ENCODE results near the gene LCE4A.
A peak's percentile ranks its signal among the peaks of the same experiment; 100 is the strongest.

LCE4A gene

DNA sequence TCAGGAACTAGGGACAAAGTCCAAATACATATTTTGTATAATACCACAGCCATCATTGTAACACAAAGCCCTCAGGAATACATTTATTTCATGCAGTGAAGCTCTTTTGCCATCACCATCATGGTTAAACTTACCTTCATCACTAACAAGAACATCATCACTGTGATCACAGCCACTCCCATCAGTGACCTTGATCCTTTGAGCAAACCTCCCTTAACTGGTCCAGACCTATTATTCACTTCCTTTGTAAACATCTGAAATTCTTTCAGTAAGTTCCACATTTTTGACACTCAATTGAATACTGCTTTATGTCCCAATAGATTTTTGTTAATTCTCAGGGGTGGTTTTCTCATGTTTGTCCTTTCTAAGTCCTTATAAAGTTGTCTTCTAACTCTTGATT is 33.7 kb downstream of the LCE4A start:
- TF ChIP-seq CTCF (IDR thresholded peaks at IDR 0.05; ENCODE audit: insufficient read depth, low read length, missing control alignments), result no peak
- CTCF ChIA-PET, result interaction anchor here (1.3 kb wide), 1 partner anchor 36 kb away, joined by 3 read pairs; no protein-coding TSS in a partner anchor

DNA sequence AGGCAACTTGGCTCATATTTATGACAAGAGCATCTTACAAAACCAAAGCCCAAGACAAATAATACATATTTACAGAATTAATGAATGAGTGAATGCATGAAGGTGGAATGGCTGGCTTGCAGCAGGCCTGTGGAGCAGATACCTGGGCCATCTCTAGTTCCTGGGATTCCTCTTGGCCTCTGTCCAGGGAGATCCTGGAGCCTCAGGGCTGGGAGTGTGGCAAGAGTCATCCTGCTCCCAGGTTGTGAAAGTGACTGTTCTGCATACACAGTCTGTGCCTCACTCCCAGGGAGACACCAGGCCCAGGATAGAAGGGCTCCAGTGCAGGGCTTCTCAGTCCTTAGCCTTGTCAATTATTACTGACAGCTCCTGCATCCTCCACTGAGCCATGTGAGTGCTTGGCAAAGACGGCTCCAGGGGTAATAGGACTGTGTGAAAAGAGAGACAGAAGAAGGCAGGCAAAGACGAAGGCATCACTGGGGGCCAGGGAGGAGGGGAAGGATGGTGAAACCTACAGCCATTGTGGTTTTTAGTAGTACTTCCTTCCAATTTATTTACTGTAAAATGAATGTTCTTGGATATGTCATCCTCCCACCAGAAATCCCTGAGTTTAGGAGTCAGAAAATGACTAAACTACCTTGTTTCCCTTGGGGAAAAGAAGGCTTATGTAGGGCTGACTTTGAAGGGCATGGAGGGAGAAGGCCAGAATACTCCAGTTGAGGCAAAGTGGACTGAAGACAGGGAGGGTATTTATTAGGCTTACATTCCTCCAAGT is 35.6 kb downstream of the LCE4A start:
- no peak for DNase-seq (ENCODE audit: low read depth, low spot score)

More for the DNA sequence above, 33.7 kb downstream of the LCE4A start:
- H3K4me3 ChIP-seq (ENCODE audit: low read depth, low read length), result no peak overlapping the region
- POLR2A ChIA-PET, result no interaction called here
- DNase-seq (ENCODE audit: low read depth, low spot score), result no peak

GRCh38 chr1:152745289-152745704 is 37.3 kb downstream of the LCE4A start:
- no peak for TF ChIP-seq CTCF (IDR thresholded peaks at IDR 0.05; ENCODE audit: insufficient read depth, low read length, missing control alignments)
- no peak for DNase-seq (ENCODE audit: low read depth, low spot score)

More for the DNA sequence above, 35.6 kb downstream of the LCE4A start:
- ChIA-PET CTCF (no interaction called here), POLR2A (no interaction called here)
- no peak for TF ChIP-seq CTCF (IDR thresholded peaks at IDR 0.05; ENCODE audit: insufficient read depth, low read length, missing control alignments)
- H3K4me3 ChIP-seq (ENCODE audit: low read depth, low read length), result no peak overlapping the region

DNA sequence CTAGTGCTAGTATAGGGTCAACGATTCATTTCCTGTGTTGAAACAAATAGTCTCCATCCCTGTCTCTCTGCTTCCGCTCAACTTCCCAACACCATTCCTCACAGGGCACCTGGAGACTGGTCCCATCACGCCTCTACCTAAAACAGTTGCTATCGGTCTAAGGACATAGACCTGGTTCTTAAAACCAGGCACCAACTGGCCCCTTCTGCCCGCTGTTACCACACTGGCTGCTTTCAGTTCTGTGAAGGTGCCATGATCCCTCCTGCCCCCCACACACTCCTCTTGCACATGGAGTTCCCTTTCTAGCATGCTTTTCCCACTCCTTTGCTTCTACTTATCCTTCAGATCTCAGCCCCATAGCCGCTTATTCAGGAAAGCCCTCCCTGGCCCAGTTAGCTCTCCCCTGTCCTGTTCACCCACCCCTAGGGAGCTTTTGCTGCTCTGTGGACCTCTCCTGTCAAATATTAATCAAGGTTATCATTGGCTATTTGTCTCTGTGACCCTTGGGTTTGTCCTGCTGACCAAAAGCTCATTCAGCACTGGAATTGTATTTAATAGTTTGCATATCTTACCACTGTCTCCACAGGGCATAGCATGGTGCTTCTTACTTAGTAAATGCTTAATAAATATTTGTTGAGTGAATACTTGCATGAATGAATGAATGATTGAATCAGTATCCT is 37.9 kb downstream of the LCE4A start:
- ChIA-PET POLR2A (no interaction called here), CTCF (no interaction called here)

More at GRCh38 chr1:152745289-152745704, 37.3 kb downstream of the LCE4A start:
- CTCF ChIA-PET, result no interaction called here
- H3K4me3 ChIP-seq (ENCODE audit: low read depth, low read length), result no peak overlapping the region
- POLR2A ChIA-PET, result no interaction called here

GRCh38 chr1:152747831-152748230 is 39.9 kb downstream of the LCE4A start:
- ChIA-PET CTCF (no interaction called here), POLR2A (no interaction called here)
- H3K4me3 ChIP-seq (ENCODE audit: low read depth, low read length), result no peak overlapping the region
- no peak for TF ChIP-seq CTCF (IDR thresholded peaks at IDR 0.05; ENCODE audit: insufficient read depth, low read length, missing control alignments)
- DNase-seq (ENCODE audit: low read depth, low spot score), result no peak

More for the DNA sequence above, 37.9 kb downstream of the LCE4A start:
- no peak overlapping the region for H3K4me3 ChIP-seq (ENCODE audit: low read depth, low read length)
- no peak for DNase-seq (ENCODE audit: low read depth, low spot score)
- TF ChIP-seq CTCF (IDR thresholded peaks at IDR 0.05; ENCODE audit: insufficient read depth, low read length, missing control alignments), result no peak

- DNase-seq (ENCODE audit: low read depth, low spot score), result peak; percentile 33
- TF ChIP-seq CTCF (IDR thresholded peaks at IDR 0.05; ENCODE audit: insufficient read depth, low read length, missing control alignments), result no peak
- ChIA-PET POLR2A (no interaction called here), CTCF (interaction anchor here (0.9 kb wide), 1 partner anchor 13 kb away, joined by 3 read pairs; no protein-coding TSS in a partner anchor)
- H3K4me3 ChIP-seq (ENCODE audit: low read depth, low read length), result no peak overlapping the region
Measured at GRCh38 chr1:152752225-152752624, 44.3 kb downstream of the LCE4A start.

All from AG04449 (cell line).